Stimulated activated memory B cell treated with anti-CD40 and anti-IgM and Interleukin-4, amounts not matched to agents 10 μg/mL and 1 μg/mL and 100 μg/mL, for 72 hours (primary cell): Measurements from ENCODE around the gene MARVELD3.
"Not testable (repeated sequence)": the region's sequence is repeated elsewhere in the genome, so short reads cannot be mapped to it uniquely, and the experiment has no call there.

Experiments used
- ATAC-seq: fragments of 150-1000 bp; cut with Tn5 transposase; 2 replicates; pipeline ENCODE4 v1.10.0; 2021
- H3K27ac Mint-ChIP-seq: one replicate; pipeline ENCODE4 v1.8.0; 2022; ENCODE audit warnings: mild to moderate bottlenecking, mixed read lengths
- H3K27me3 Mint-ChIP-seq: one replicate; pipeline ENCODE4 v1.8.0; 2022; ENCODE audit warnings: mixed read lengths
- H3K36me3 Mint-ChIP-seq: one replicate; pipeline ENCODE4 v1.8.0; 2022; ENCODE audit warnings: mixed read lengths
- H3K4me1 Mint-ChIP-seq: one replicate; pipeline ENCODE4 v1.8.0; 2022; ENCODE audit warnings: mixed read lengths
- H3K4me3 Mint-ChIP-seq: one replicate; pipeline ENCODE4 v1.8.0; 2022; ENCODE audit warnings: mild to moderate bottlenecking, moderate library complexity, mixed read lengths
- H3K9me3 Mint-ChIP-seq: one replicate; pipeline ENCODE4 v1.8.0; 2022; ENCODE audit warnings: mixed read lengths

MARVELD3 gene

GRCh38 chr16:71673582-71673973 lies 47.6 kb downstream of the MARVELD3 start:
- H3K36me3 Mint-ChIP-seq, result peaks cover 63% of the 10 kb centered on the region
- H3K27me3 Mint-ChIP-seq, result no peaks in the 10 kb centered on the region

DNA sequence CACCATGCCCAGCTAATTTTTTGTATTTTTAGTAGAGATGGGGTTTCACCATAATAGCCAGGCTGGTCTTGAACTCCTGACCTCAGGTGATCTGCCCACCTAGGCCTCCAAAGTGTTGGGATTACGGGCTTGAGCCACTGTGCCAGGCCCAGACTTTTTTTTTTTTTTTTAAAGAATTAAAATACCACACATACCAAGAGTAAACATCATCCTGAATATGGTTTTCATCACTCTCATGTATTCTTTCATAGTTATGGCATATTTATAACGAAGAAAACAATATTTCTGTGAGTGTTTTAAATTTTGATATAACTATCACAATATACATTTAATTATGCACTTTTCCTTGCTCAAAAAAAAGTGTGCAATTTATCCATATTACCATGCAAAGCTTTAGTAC lies 48.2 kb downstream of the MARVELD3 start:
- no peak overlapping the region for H3K4me3 Mint-ChIP-seq
- no peak overlapping the region for H3K27ac Mint-ChIP-seq
- no peaks in the 10 kb centered on the region for H3K27me3 Mint-ChIP-seq
- no peaks in the 10 kb centered on the region for H3K4me1 Mint-ChIP-seq
- no peak for ATAC-seq
- peaks cover 63% of the 10 kb centered on the region for H3K36me3 Mint-ChIP-seq
- H3K9me3 Mint-ChIP-seq, result no peaks in the 10 kb centered on the region

More at GRCh38 chr16:71673582-71673973, 47.6 kb downstream of the MARVELD3 start:
- ATAC-seq, result no peak
- no peak overlapping the region for H3K27ac Mint-ChIP-seq
- no peak overlapping the region for H3K4me3 Mint-ChIP-seq
- H3K9me3 Mint-ChIP-seq, result no peaks in the 10 kb centered on the region
- H3K4me1 Mint-ChIP-seq, result no peaks in the 10 kb centered on the region

DNA sequence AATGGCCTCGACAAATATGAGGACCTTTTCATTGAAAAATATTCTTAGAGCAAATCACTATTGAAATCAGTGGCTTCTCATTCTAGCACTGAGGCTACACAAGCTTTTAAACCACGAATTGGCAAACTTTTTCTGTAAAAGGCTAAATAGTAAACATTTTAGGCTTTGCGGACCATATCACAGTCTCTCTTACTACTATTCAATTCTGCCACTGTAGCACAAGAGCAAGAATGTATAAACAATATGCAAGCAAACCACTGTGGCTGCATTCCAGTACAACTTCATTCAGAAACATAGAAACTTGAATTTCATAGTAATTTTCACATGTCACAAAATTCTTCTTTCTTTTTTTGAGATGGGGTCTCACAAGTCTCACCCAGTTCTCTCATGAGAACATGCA lies 49.4 kb downstream of the MARVELD3 start:
- no peaks in the 10 kb centered on the region for H3K27me3 Mint-ChIP-seq
- H3K4me1 Mint-ChIP-seq, result no peaks in the 10 kb centered on the region
- H3K4me3 Mint-ChIP-seq, result no peak overlapping the region
- H3K9me3 Mint-ChIP-seq, result no peaks in the 10 kb centered on the region
- no peak overlapping the region for H3K27ac Mint-ChIP-seq
- ATAC-seq, result no peak
- peaks cover 59% of the 10 kb centered on the region for H3K36me3 Mint-ChIP-seq

DNA sequence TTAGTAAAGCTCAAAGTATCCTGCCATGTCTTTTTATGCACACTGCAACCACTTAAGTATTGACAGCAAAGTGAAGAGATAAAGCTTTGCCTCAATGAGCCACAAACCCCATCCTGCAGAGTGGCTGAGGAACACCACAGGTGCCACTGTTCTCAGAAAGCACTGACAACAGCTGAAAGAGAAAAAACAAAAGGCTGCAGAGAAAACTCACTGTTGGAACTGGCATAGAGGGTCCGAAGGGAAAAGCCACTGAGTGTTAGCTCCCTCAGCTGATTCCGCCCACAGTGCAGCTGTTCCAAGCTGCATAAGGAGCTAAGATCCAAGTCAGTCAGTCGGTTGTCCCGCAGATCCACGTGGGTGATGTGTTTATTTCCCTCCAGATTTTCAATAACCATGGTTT lies 50.3 kb downstream of the MARVELD3 start:
- Mint-ChIP-seq H3K36me3 (peaks cover 56% of the 10 kb centered on the region), H3K27ac (no peak overlapping the region), H3K4me1 (no peaks in the 10 kb centered on the region), H3K27me3 (no peaks in the 10 kb centered on the region), H3K9me3 (no peaks in the 10 kb centered on the region), H3K4me3 (no peak overlapping the region)
- ATAC-seq, result no peak

- no peaks in the 10 kb centered on the region for H3K4me1 Mint-ChIP-seq
- H3K36me3 Mint-ChIP-seq, result peaks cover 50% of the 10 kb centered on the region
- H3K27me3 Mint-ChIP-seq, result no peaks in the 10 kb centered on the region
- ATAC-seq, result no peak
- H3K4me3 Mint-ChIP-seq, result no peak overlapping the region
- H3K9me3 Mint-ChIP-seq, result peaks cover 2% of the 10 kb centered on the region
- H3K27ac Mint-ChIP-seq, result no peak overlapping the region
Observed at GRCh38 chr16:71681360-71681759, 55.4 kb downstream of the MARVELD3 start.

DNA sequence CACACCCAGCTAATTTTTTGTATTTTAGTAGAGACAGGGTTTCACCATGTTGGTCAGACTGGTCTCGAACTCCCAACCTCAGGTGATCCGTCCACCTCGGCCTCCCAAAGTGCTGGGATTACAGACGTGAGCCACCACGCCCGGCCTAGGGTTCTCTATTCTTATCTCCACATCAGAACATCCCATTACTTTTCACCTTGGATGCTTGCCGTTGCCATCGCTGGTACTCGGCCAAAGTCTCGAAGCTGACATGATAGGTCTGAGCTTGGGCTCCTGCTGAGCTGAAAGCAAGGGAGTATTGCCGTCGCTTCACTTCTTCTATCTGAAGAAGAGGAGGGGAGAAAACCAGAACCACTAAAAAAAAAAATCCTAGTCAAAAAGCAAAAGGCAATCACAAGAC lies 58.3 kb downstream of the MARVELD3 start:
- H3K9me3 Mint-ChIP-seq, H3K27me3 Mint-ChIP-seq, H3K27ac Mint-ChIP-seq, ATAC-seq, H3K4me1 Mint-ChIP-seq, H3K4me3 Mint-ChIP-seq: not testable (repeated sequence)
- peaks cover 56% of the 10 kb centered on the region for H3K36me3 Mint-ChIP-seq
